G401.6 (cell line): ENCODE results near the gene GHR.

Source experiments
- FAIRE-seq: peaks from 2 replicates; lab custom pipeline; 2012; peaks lifted over from hg19 to GRCh38; lab: Jason Lieb, UNC

Gene GHR

DNA sequence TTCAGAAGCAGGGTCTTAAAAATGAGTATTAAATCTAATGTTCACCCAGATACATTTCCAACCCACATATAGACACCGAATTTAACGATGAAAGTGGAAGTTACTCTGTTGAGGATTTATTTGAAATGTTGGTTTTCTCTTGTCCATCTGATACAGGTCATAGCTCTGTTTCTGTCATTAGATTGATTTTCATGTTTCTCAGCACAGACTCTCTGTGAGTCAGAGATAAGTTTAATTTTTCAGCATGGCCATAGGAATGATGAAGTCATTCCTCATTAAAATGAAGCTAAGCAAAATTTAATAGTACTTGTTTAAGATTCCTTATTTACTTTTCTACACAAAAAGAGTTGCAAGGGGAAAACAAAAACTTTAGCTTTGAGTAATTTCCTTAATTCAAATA, 38.8 kb downstream of the GHR start:
- FAIRE-seq = no peak

DNA sequence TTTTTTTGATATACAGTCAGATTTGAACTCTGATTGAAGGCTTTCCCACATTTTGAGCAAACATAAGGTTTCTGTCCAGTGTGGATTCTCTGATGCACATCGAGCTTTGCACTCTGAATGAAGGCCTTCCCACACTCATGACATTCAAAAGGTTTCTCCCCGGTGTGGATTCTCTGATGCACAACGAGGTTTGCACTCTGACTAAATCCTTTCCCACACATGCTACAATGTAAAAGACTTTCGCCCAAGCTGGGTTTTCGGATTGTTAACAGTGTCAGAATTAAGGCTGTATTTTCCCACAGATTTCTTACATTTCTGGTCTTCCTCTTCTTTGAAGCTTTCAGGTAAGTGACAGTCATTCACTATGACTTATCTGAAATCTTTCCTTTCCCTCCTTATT, 44.3 kb downstream of the GHR start:
- no peak for FAIRE-seq

DNA sequence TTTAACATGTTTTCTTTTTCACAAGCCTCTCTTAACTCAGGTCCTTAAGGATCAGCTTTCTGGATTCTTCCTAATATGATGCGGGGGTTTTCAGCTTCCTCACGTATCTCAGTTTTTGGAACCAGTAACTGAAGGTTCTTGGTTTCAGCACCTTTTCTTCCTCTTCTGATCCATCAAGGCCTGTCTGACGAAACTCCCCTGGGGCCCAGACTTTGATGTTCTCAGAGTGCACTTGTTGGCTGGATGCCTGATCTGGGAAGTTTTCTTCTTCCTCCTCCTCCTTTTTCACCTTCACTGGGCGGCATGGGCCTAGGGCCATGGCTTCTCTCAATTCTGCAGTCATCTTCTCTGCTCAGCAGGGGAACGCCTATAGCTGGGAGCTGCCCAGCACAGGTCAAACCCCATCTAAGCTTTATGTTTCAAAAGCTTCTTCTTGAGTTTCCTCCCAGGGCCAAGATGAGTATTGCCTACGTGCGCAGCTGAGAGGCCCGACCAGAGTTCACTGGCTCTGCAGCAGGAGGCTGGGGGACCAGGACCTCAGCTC, 44.8 kb downstream of the GHR start:
- FAIRE-seq = no peak

DNA sequence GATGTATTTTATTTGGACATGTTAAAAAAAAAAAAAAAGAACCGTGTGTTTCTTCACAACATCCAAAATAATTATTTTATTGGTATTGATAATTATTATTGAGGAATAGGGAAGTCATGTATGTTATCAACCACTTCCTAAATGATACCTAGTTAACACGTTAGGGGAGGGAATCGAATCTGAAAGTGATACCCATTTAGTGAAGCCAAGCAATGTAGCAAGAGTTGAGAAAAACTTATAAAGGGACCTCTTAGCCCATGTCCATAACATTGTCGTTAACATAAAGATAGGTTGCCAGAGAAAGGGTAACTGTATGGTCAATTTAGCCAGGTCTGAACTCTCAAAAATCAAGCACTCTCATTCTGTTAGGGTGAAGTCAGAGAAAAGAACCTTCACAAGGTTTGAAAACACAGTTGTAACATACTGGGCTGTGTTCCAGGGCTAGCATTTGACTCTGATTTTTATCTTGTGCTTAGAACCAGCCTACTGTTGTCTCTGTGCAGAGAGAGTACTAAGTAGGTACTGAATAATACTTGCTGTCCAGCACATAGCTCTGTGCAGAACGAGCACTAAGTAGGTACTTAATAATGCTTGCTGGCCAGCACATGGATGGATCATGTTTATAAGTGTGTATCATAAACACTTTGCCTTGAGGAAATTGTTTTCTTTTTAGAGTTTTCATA, 60.4 kb downstream of the GHR start:
- FAIRE-seq = no peak

DNA sequence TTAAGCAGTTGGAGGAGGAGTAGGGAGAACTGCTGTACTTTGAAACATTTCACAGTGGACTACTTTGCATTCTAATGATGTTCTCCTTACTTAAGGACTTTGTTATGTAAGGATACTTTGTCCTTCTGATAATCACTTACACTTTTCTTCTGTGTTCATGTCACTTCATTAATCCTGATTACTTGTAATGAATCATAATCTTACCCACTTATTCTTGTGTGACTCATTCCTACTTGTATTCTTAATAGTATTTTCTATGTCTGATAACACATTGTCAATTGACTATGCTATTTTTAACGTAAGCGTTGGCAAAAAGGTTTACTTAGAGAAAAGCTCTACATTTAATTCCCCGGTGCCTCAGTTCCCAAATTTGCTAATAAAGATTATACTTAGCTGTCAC, 63.8 kb downstream of the GHR start:
- FAIRE-seq = no peak

DNA sequence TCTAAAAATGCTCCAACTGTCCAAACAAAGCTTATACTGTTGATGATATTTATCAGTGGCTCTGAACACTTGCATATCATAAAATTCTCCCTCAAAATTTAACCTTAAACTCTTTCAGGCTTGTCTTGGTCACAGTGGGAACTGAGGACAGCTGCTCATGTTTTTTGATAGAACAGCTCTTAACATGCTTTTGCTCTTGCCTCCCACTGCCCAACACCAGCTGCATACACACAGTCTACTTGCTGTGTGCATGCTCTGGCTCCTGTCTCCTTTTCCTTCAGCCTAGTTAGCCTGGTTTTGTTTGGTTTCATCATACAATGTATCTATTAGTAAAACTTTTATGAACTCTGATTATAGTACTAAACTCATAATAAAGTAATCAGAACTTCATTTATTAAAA, 64.6 kb downstream of the GHR start:
- no peak for FAIRE-seq

DNA sequence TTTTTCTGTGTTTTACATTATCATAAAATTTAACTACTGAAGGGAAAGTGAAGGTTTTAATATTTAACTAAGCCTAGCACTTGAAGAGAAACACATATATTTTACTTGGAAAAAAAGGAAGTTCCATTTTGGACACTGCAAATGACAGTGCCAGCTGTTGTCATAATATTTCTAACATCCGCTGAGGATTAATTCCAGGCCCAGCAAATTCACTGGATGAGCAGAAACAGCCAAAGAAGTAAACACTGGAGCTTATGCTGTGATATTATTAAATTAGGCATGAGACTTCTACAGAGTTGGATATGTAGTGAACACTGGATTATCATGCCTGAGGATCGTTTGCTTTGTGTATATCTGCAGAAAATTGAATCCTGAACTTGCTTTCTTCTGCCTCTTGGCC, 67.6 kb downstream of the GHR start:
- FAIRE-seq = no peak

DNA sequence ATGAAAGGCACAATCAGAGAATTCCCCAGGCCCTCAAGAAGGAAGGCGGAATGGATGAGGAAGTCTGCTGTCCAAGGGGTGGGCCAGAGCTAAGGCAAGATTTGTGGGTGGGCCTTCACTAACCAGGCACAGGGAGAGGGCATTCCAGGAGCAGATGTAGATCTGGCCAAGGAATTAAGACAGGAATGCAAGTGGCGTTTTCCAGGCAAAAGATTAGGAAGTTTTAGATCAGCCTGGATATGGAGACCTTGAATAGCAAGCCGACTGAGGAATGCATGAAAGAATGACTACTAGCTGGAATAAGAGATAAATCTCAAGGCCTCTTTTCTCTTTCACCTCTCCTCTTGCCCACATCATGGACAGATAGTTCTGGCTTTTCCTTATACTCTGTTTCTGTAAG, 68.5 kb downstream of the GHR start:
- FAIRE-seq = no peak

DNA sequence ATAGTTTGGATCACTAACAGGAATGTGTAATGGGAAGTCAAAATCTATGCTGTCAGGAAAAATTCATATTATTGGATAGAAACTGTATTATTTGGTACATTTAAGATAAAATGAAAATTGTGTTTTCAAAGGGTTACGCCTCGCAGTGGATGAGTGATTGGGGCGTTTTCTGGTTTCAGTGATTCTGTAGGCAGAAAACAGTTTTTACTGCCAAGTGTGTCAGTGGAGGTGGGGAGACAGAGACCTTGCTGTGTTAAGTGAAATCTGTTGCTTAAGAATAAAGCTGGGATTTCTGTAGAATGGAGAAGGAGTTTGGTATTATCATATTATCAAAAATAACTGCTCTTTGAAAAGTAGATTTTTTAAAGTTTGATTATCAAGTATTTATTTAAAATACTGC, 69.7 kb downstream of the GHR start:
- FAIRE-seq = no peak

DNA sequence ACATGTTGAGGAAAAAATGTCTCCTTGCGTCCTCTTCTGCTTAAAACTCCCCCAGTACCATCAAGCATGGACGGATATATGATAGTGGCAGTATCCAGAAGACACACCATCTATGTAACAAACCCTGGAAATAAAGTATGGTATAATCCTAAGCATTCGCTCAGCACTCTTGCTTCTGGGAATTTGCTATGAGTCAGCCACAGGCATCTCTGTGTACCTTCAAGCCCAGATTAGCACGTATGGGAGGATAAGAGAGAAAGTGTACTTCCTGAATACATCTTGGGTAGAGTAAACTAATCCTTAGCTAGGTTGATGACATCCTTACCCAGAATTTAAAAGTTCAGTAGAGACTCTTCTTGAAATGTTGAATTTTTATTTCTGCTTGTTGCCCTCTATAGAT, 71.2 kb downstream of the GHR start:
- FAIRE-seq = no peak

DNA sequence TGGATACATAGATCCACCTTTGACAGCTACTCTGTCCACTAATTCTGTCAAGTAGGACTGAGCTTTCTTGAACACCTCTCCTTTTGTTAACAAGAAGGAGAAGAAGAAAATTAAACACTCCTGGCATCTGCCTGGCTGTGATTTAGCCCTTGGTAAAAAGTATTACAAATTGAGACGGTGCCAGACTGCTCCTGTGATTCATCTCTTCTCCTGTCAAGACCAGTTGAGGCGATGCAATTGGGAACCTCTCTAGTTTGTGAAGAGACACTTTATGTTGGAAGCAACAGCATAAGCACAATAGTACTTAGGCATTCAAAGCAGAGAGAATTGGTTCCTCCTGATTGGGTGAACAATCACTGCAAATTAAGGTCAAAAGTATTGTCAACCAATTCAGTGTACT, 72.7 kb downstream of the GHR start:
- FAIRE-seq = no peak

DNA sequence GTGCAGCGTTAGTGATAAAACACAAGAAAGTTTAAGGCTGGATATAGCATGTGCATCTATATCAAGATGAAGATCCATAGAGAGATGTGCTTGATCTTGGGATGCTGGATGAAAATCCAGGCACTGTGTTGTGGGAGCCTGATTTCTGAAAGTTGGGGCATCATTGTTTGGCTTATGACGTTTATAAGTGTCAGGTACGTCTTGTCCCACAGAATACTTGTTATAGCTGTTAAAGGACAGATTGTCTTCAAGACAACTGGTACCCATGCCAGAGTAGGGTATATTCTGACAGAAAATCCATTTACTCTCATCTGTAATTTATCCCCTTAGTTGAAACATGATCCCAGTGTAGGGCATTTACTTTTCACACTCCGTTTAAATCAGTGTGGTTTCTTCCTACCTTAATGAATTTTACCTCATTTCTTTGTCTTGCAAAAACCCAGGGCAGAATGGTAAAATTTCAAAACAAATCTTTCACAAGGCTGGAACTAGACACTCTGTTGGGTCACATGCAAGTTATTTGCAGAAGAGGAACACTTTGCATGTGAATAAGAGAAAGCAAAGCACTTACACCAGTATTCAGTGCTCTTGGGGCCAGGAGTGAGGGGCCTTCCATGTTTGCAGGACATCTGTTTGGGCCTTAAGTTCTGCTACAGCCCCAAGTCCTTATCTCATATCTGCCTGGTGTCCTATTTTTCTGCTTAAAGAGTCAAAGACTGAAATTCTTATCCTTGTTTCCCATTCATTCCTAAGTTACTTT, 73.3 kb downstream of the GHR start:
- no peak for FAIRE-seq

DNA sequence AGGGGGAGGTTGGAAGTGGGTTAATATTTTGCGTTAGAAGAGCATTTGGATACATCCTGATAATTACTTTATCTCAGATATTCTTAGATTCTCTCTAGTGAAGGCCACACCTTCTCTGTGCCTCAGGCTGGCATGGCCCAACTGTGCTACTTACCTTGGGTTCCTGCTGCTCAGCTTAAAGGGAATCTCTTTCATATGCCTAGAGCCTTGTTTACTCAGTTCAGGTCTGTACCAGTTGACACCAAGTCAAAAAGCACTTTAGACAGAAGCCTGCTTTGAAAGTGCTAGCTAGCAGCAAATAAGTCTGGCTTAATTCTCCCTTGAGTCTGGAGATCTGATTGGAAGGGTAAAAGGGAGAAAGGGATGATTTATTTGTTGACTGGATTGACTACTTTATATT, 74.8 kb downstream of the GHR start:
- FAIRE-seq = no peak

DNA sequence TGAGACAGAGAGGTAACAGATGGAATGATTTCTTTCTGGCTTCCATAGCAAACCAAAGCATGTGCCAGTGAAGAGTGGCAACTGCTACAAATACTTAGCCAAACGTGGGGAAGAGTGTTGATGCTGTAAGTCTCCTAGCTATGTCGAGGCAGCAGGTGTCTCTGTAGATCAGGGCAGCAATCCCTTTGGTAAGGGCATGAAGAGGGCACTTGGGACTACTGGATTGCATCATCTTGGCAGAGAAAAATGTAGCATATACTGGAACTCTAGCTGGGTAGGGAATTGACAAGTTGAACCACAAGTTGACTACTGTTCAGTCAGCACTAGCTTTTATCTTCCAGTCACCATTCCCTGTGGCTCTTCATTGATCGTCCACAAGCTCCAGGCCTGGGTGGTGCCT, 75.8 kb downstream of the GHR start:
- FAIRE-seq = no peak

DNA sequence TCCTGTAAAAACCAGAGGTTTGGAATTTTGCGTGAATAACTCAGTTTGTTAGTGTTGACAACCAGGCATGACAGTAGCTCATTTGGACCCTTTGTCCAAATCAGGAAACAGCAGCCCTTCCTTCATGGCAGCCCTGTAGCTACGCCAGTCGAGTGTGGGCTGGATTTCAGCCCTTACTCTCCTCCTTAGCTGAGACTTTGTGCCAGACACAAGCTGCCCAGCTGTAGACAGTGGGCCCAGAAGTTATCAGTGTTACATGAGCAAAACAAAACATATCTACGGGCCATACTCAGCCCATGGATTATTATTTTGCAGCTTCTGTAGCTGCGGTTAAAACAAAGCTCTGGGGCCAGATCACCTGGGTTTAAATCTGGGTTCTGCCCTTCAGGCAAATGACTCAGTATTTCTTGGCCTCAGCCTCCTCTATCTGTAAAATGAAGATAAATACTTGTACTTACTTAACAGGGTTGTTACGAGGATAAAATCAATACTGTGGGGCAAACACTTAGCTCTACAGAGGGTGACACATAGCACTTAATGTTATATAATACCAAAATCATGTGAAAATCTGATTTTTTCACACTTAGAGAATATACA, 76.9 kb downstream of the GHR start:
- no peak for FAIRE-seq

DNA sequence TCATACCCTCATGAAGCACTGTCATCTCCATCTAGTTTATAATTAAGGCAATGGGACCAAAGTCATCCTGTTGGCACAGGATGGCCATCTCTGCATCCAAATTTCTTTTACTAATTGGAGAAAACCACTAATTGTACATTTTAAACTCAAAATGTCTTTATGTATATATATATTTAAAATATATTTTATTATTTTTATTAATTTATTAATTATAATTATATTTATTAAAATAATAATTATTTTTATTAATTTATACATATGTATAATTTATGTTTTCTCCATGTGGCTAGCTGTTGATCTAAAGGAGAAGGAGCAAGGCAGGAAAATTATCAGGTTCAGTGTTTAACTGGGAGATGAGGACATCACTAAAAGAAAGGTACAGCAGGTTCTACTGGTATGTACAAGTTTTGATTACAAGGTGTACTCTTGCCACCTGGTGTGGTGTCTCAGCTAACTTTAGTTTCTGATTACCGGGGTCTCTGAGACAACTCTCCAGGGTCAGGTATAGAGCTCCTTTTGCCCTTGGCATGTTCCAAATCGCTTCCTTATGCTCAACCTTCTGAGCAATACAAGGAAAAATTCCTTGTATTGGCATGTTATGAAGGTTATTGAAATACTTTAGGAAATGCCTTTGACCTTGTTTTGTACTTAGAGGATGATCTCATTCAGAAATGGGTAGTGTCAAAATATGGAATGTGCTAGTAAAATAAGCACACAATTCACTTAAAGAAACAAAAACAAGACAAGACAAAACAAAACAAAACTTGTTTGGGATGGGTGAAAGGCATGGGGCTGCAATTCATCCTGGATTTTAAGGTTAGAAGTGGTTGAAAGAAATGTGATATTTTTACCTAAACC, 79.6 kb downstream of the GHR start:
- FAIRE-seq = no peak

DNA sequence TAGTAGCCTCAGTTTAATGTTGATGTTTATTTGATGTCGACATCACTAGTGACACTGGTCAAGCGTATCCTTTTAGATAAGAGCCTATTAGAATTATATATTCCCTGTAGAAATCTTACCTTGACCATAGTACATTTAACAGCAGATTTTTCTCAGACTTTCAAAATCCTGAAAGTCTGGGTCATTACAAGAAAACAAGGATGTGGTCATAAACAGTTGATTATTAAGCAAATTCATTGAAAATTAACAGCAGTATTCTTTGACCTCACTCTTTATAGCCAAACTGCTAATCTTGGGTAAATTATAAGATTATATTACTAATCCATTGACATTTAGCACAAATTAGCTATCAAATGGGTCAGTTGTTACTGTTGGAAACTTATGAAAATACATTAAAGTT, 83.4 kb downstream of the GHR start:
- no peak for FAIRE-seq

DNA sequence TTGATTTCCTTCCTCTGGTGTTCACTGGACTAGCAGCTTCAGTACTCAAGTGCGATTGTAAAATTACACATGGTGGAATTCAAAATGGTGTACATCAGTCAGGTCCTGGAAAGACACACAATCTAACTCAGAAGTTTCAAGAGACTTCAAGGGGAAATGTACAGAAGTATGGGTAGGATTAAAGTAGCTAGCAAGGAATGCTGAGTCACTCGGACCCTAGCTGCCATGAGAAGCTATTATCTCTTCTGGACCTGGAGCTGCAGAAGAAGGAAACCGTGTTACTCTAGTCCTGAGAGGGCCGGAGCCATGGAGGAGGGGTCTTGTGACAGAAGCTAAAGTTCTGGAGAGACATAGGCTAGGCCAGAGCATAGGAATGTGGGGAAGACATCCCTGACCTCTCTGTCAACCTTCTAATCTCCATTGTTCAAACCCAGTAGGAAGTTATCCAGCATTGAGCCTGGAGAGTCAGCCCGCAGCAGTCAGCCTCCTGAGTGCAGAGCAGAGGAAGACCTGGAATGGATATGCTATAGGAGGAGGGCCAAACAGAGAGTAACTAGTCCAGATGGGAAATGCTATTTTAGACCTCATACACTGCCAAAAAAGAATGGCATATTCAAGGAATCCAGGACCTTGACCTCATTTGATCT, 84.3 kb downstream of the GHR start:
- FAIRE-seq = no peak

DNA sequence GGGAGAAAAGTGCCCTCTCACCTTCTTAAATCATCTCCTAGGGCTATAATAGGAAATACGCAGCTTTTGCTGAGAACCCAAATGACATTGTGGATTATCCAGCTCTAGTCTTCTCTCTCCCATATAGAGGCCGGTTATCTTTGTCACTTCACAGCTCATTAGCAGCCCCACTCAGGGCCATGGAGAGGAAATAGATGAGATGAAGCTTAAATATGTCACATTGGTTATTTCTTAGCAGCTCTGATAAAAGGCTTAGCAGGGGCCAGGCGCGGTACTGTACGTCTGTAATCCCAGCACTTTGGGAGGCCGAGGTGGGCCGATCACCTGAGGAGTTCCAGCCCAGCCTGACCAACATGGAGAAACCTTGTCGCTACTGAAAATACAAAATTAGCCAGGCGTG, 90.0 kb downstream of the GHR start:
- FAIRE-seq = no peak

DNA sequence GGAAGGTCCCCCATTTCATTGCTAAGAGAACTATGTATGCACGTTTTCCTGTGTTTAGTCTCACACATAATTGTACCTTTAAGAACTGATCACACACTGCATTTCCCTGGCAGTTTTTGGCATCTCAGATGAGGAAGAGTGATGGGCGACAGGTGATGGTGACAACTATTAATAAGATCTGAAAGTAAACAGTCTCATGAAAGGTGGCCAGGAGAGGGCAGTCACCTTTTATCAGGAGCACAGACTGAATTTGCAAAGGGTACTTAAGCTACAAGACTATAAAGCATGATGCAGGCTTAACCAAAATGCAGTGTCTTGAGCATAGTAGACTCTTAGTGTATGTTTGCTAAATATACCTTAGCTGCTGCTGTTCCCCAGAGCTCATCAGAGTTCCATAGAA, 91.5 kb downstream of the GHR start:
- no peak for FAIRE-seq

DNA sequence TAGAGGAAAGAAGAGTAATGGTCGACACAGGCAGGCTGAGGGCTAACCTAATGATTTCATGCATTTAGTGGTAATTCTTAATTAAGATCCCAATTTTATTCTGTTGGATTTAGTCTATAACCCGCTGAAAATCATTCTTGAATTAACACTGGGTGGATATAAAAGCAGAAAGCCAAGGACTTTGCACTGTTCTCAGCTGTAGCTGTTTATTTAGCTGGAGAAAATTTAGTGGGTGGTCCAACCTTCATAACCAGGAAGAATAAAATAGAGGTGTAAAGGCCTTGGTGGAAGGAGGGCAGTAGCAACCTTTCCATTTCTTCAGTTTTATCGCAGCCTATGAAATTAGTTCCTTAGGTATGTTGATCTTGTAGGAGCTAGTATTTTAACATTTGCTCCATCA, 92.3 kb downstream of the GHR start:
- FAIRE-seq = no peak
